Neural progenitor cell (in vitro differentiated cells): ENCODE data around the gene PLA2G2F. TPM values are rescaled to one million over a fixed set of nuclear protein-coding genes. Genes with fewer than 3 reads are reported as not detected.

Experiments
- DNase-seq: peaks from one replicate; pipeline ENCODE4 v3.0.0-alpha.2; 2016; ENCODE audit warnings: low spot score
- H2AFZ ChIP-seq: fragments of 200-600 bp; sonication (generic); replicated peaks from 2 replicates; pipeline ENCODE4 v1.6.1; 2016; ENCODE audit warnings: antibody characterized with exemption
- H3F3A ChIP-seq: fragments of 200-600 bp; sonication (generic); 2 replicates; pipeline ENCODE4 v1.6.1; 2016; ENCODE audit warnings: antibody characterized with exemption, low read depth
- H3K27ac ChIP-seq: fragments of 200-600 bp; sonication (generic); 2 replicates; pipeline ENCODE4 v1.5.1; 2016; ENCODE audit warnings: mild to moderate bottlenecking
- H3K27me3 ChIP-seq: fragments of 200-600 bp; sonication (generic); 2 replicates; pipeline ENCODE4 v1.6.1; 2016; ENCODE audit warnings: mild to moderate bottlenecking, moderate library complexity
- H3K36me3 ChIP-seq: fragments of 200-600 bp; sonication (generic); 2 replicates; pipeline ENCODE4 v1.5.1; 2016
- H3K4me1 ChIP-seq: fragments of 200-600 bp; sonication (generic); 2 replicates; pipeline ENCODE4 v1.6.1; 2016; ENCODE audit warnings: mixed run types
- H3K4me2 ChIP-seq: fragments of 200-600 bp; sonication (generic); 2 replicates; pipeline ENCODE4 v1.6.1; 2016
- H3K4me3 ChIP-seq: fragments of 200-600 bp; sonication (generic); 2 replicates; pipeline ENCODE4 v1.5.1; 2016
- H3K79me2 ChIP-seq: fragments of 200-600 bp; sonication (generic); 2 replicates; pipeline ENCODE4 v1.6.1; 2016; ENCODE audit warnings: low read depth
- H3K9ac ChIP-seq: fragments of 200-600 bp; sonication (generic); 2 replicates; pipeline ENCODE4 v1.6.1; 2016
- H3K9me3 ChIP-seq: fragments of 200-600 bp; sonication (generic); 2 replicates; pipeline ENCODE4 v1.5.1; 2016; ENCODE audit warnings: low read depth
- H4K20me1 ChIP-seq: fragments of 200-600 bp; sonication (generic); 2 replicates; pipeline ENCODE4 v1.6.1; 2016; ENCODE audit warnings: low read depth
- H3K27ac Mint-ChIP-seq: 3 replicates; pipeline ENCODE4 v1.8.0; 2021; ENCODE audit warnings: mixed read lengths
- H3K27me3 Mint-ChIP-seq: 2 replicates; pipeline ENCODE4 v1.8.0; 2022; ENCODE audit warnings: low read depth, mild to moderate bottlenecking, inconsistent platforms, moderate library complexity, mixed read lengths; ENCODE audit not compliant: insufficient read depth
- H3K36me3 Mint-ChIP-seq: 3 replicates; pipeline ENCODE4 v1.8.0; 2021; ENCODE audit warnings: mixed read lengths
- H3K4me1 Mint-ChIP-seq: 3 replicates; pipeline ENCODE4 v1.8.0; 2021; ENCODE audit warnings: mixed read lengths
- H3K4me3 Mint-ChIP-seq: 3 replicates; pipeline ENCODE4 v1.8.0; 2021; ENCODE audit warnings: mild to moderate bottlenecking, moderate library complexity, mixed read lengths
- H3K9me3 Mint-ChIP-seq: 3 replicates; pipeline ENCODE4 v1.8.0; 2020; ENCODE audit warnings: mixed read lengths
- EZH2 ChIP-seq: fragments of 200-600 bp; sonication (generic); IDR thresholded peaks from 2 replicates; pipeline ENCODE4 v1.6.1; 2017; ENCODE audit warnings: antibody characterized with exemption, mild to moderate bottlenecking, moderate library complexity
- EZH2phosphoT487 ChIP-seq: fragments of 200-600 bp; sonication (generic); IDR thresholded peaks from 2 replicates; pipeline ENCODE4 v1.6.1; 2017; ENCODE audit warnings: antibody characterized with exemption
- total RNA-seq: library from RNA; depleted of rRNA; stranded (reverse); fragments of >200 nt; gene quantifications from 2 replicates; pipeline ENCODE4 v1.2.3, GENCODE V29; 2015; ENCODE audit warnings: low replicate concordance
- TF ChIP-seq, protein P1 (sequence below): fragments of 200-600 bp; sonication (generic); IDR thresholded peaks from 2 replicates; pipeline ENCODE4 v1.5.1; 2017; ENCODE audit warnings: antibody characterized with exemption, mild to moderate bottlenecking

PLA2G2F gene
- total RNA-seq, 1 donor from 2014 or later: not detected

DNA sequence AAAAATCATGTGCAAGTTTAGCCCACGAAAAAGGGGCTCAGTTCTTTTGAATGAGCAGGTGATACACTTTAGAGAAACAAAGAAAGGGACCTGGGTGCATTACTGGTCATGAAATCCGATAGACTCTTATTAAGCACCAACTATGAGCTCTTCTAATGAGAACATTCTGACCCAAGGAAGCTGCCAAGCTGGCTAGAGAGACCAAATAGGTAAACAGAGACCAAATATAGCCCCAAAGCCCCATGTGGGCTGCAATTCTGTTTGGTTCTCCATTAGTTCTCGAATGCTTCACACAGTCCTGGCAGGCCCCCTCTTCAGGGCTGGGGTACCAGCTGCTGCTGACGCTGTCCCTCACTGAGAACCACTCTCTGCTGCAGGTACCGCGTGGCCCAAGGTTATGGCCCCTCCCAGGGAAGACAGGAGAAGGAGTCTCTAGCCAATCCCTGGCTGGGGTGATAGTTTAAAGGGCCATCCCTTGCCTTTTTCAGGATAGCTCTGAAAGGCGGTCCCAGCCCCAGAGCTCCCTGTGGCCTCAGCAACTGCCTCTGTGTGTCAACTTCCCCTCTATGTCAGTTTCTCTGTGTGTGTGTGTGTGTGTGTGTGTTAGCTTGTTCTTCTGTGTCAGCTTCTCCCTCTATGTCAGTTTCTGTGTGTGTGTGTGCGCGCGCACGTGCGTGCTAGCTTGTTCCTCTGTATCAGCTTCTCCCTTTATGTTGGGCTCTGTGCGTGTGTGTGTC is 39.7 kb downstream of the PLA2G2F start:
- Histone ChIP-seq H3F3A (no peaks in the 10 kb centered on the region), H3K9me3 (no peaks in the 10 kb centered on the region), H3K27ac (no peak overlapping the region), H3K36me3 (no peaks in the 10 kb centered on the region), H3K27me3 (peaks cover 27% of the 10 kb centered on the region), H2AFZ (no peak overlapping the region), H3K4me2 (no peak overlapping the region), H3K9ac (no peak overlapping the region), H3K4me3 (no peak overlapping the region), H3K79me2 (no peaks in the 10 kb centered on the region), H4K20me1 (no peaks in the 10 kb centered on the region), H3K4me1 (no peaks in the 10 kb centered on the region)
- TF ChIP-seq, protein P1, sequence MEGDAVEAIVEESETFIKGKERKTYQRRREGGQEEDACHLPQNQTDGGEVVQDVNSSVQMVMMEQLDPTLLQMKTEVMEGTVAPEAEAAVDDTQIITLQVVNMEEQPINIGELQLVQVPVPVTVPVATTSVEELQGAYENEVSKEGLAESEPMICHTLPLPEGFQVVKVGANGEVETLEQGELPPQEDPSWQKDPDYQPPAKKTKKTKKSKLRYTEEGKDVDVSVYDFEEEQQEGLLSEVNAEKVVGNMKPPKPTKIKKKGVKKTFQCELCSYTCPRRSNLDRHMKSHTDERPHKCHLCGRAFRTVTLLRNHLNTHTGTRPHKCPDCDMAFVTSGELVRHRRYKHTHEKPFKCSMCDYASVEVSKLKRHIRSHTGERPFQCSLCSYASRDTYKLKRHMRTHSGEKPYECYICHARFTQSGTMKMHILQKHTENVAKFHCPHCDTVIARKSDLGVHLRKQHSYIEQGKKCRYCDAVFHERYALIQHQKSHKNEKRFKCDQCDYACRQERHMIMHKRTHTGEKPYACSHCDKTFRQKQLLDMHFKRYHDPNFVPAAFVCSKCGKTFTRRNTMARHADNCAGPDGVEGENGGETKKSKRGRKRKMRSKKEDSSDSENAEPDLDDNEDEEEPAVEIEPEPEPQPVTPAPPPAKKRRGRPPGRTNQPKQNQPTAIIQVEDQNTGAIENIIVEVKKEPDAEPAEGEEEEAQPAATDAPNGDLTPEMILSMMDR: no peak
- no peak for TF ChIP-seq EZH2phosphoT487
- no peak for TF ChIP-seq EZH2
- H3K36me3 Mint-ChIP-seq: no peaks in the 10 kb centered on the region
- no peaks in the 10 kb centered on the region for H3K9me3 Mint-ChIP-seq
- no peak overlapping the region for H3K27ac Mint-ChIP-seq
- H3K27me3 Mint-ChIP-seq: peaks cover 11% of the 10 kb centered on the region
- no peaks in the 10 kb centered on the region for H3K4me1 Mint-ChIP-seq
- no peak overlapping the region for H3K4me3 Mint-ChIP-seq
- DNase-seq: no peak

DNA sequence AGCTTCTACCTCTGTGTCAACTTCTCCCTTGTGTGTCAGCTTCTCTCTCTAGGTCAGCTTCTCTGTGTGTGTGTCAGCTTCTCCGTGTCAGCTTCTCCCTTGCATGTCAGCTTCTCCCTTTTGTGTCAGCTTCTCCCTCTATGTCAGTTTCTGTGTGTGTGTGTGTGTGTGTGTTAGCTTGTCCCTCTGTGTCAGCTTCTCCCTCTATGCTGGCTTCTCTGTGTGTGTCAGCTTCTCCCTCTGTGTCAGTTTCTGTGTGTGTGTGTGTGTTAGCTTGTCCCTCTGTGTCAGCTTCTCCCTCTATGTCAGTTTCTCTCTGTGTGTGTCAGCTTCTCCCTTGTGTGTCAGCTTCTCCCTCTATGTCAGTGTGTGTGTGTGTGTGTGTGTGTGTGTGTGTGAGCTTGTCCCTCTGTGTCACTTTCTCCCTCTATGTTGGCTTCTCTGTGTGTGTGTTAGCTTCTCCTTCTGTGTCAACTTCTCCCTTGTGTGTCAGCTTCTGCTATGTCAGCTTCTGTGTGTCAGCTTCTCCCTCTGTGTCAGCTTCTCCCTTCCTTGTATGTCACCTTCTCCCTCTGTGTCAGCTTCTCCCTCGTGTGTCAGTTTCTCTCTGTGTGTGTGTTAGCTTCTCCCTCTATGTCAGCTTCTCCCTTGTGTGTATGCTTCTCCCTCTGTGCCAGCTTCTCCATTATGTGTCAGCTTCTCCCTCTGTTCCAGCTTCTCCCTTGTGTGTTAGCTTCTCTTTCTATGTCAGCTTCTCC is 40.4 kb downstream of the PLA2G2F start:
- peaks cover 12% of the 10 kb centered on the region for H3K27me3 Mint-ChIP-seq
- DNase-seq: no peak
- Histone ChIP-seq H3K4me1 (no peaks in the 10 kb centered on the region), H3F3A (no peaks in the 10 kb centered on the region), H3K4me3 (no peak overlapping the region), H3K4me2 (no peak overlapping the region), H3K9ac (no peak overlapping the region), H3K9me3 (no peaks in the 10 kb centered on the region), H3K27ac (no peak overlapping the region), H4K20me1 (no peaks in the 10 kb centered on the region), H3K36me3 (no peaks in the 10 kb centered on the region), H2AFZ (no peak overlapping the region), H3K79me2 (no peaks in the 10 kb centered on the region), H3K27me3 (peaks cover 33% of the 10 kb centered on the region)
- TF ChIP-seq EZH2 (no peak), EZH2phosphoT487 (no peak)
- TF ChIP-seq, protein P1: no peak
- no peak overlapping the region for H3K4me3 Mint-ChIP-seq
- H3K36me3 Mint-ChIP-seq: no peaks in the 10 kb centered on the region
- no peaks in the 10 kb centered on the region for H3K9me3 Mint-ChIP-seq
- no peak overlapping the region for H3K27ac Mint-ChIP-seq
- peaks cover 2% of the 10 kb centered on the region for H3K4me1 Mint-ChIP-seq

DNA sequence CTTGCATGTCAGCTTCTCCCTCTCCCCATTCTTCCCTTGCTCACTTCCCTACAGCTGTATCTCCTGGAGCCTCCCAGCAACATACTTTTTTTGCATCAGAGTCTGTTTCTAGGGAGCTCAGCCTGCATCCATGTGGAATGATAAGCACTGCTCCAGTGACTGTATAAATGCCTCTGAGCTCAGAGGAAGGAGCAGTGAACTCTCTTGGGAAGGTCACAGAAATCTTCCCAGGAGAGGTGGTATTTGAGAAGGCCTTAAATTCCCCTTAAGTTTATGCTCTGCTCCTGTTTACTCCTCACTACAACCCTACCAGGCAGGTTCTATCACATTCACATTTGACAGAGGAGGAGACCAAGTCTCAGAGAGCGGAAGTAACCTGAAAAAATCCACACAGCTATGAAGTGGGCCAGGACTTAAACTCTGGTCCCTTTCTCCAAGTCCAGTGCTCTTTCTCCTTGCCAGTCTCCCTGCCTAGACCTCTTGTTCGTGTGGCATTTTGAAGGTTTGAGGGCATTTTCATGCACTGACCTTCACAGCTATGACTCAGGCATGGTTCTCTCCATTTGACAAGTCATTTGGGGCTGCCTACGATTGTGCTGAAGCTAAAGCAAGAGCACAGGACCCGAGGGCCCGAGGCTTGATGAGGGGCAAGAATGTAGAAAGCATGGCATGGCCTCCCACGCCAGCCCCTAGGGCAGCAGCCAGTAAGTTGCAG is 41.2 kb downstream of the PLA2G2F start:
- Histone ChIP-seq H2AFZ (no peak overlapping the region), H3K9me3 (no peaks in the 10 kb centered on the region), H3K27me3 (peaks cover 41% of the 10 kb centered on the region), H3K79me2 (no peaks in the 10 kb centered on the region), H3F3A (no peaks in the 10 kb centered on the region), H3K36me3 (no peaks in the 10 kb centered on the region), H3K4me2 (no peak overlapping the region), H3K9ac (no peak overlapping the region), H3K4me1 (no peaks in the 10 kb centered on the region), H3K27ac (no peak overlapping the region), H4K20me1 (no peaks in the 10 kb centered on the region), H3K4me3 (no peak overlapping the region)
- peaks cover 15% of the 10 kb centered on the region for H3K27me3 Mint-ChIP-seq
- TF ChIP-seq EZH2phosphoT487: no peak
- TF ChIP-seq, protein P1: no peak
- no peak for TF ChIP-seq EZH2
- H3K36me3 Mint-ChIP-seq: no peaks in the 10 kb centered on the region
- no peak overlapping the region for H3K4me3 Mint-ChIP-seq
- H3K27ac Mint-ChIP-seq: no peak overlapping the region
- DNase-seq: no peak
- H3K9me3 Mint-ChIP-seq: no peaks in the 10 kb centered on the region
- H3K4me1 Mint-ChIP-seq: peaks cover 7% of the 10 kb centered on the region
